Motor neuron (in vitro differentiated cells): ENCODE measurements around the gene RNU1-2. TPM values are rescaled to one million over a fixed set of nuclear protein-coding genes. Genes with fewer than 3 reads are reported as not detected.
A peak's percentile ranks its signal among the peaks of the same experiment; 100 is the strongest.
"Not testable (repeated sequence)": the region's sequence is repeated elsewhere in the genome, so short reads cannot be mapped to it uniquely, and the experiment has no call there.

Experiments
- ATAC-seq, 8 experiments: fragments of 200-7000 bp; cut with Tn5 transposase; replicated peaks in 6 of 8; 2 replicates each; pipeline ENCODE4 v1.8.0; 2021; ENCODE audit warnings: mild to moderate bottlenecking in 8 of 8, moderate library complexity in 8 of 8
- H3K27ac ChIP-seq, 2 donors: fragments of 250-450 bp; sonication (Bioruptor Pico); 2 replicates each; pipeline ENCODE4 v1.9.0; 2021; ENCODE audit warnings: antibody characterized with exemption in 2 of 2, mild to moderate bottlenecking in 2 of 2, moderate library complexity in 1 of 2
- H3K4me1 ChIP-seq, 2 donors: fragments of 250-450 bp; sonication (Bioruptor Pico); replicated peaks in 1 of 2; 2 replicates each; pipeline ENCODE4 v1.6.1; 2021; ENCODE audit warnings: antibody characterized with exemption in 2 of 2, mild to moderate bottlenecking in 2 of 2, moderate library complexity in 1 of 2
- H3K4me3 ChIP-seq, 5 donors: fragments of 250-450 bp; sonication (Bioruptor Pico); 2 replicates each; pipeline ENCODE4 v1.9.0; 2021; ENCODE audit warnings: antibody characterized with exemption in 5 of 5, mild to moderate bottlenecking in 5 of 5, moderate library complexity in 4 of 5
- WGBS, 10 experiments: fragments of 450-650 bp; shearing (Covaris generic); methylation state at CpG; one replicate each; pipeline ENCODE4 v1.0.0; 2022; 5-methylcytosine and 5-hydroxymethylcytosine counted together
- in situ Hi-C, 9 experiments: fragments of 400-800 bp; cut with MboI; loops; one replicate each; pipeline ENCODE4 v1.15.0; 2021; ENCODE audit warnings: low sequenced_read_pairs in 9 of 9, low pct_unique_long_range_greater_than_20kb in 2 of 9; ENCODE audit not compliant: unreplicated experiment in 9 of 9
- total RNA-seq, 8 experiments: library from RNA; unstranded; fragments of 300-600 nt; gene quantifications; 2 replicates each; pipeline versions ENCODE4 v1.2.3 to v1.2.4, GENCODE V29; 2022

Gene RNU1-2
- total RNA-seq = over 10,000 TPM; 10,501 to 35,099 (median 17,750) TPM

- H3K4me1 ChIP-seq = peaks cover 10 to 13% of the 10 kb centered on the region in 2 donors
- in situ Hi-C loops = not testable (repeated sequence)
- H3K27ac ChIP-seq = peak within 1 kb of the TSS; percentile 78 to 100
- peak within 1 kb of the TSS; percentile 21 to 55 (median 44) for H3K4me3 ChIP-seq
- ATAC-seq = peak; percentile 100
- no CpG with 5 or more reads among the region's 39 CpGs for WGBS, 10 experiments
Observed at GRCh38 chr1:16895598-16896315, at the start of gene RNU1-2. Gene RNU1-2 (plus strand): TSS chr1:16895980.

DNA sequence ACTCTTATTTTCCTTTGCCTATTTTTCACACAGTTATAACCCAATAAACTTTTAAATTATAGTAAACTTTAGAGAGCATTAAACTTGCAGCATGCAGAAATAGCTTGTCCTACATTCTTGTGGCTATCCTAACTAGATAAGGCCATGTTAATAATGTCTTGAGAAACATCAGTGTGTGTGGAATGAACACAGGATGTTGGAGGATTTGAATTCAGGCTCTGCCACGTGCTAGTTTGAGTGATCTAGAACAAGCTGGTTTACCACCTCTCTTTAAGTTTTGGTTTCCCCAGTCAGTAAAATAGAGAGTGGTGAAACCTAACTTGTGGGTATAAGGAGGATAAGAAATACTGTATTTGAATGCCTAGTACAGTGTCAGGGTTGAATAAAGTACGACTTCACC is 39.6 kb upstream of the RNU1-2 start:
- H3K4me1 ChIP-seq, ATAC-seq, in situ Hi-C loops, H3K27ac ChIP-seq, H3K4me3 ChIP-seq: not testable (repeated sequence)
- WGBS, 10 experiments = no CpG with 5 or more reads among the region's 2 CpGs

DNA sequence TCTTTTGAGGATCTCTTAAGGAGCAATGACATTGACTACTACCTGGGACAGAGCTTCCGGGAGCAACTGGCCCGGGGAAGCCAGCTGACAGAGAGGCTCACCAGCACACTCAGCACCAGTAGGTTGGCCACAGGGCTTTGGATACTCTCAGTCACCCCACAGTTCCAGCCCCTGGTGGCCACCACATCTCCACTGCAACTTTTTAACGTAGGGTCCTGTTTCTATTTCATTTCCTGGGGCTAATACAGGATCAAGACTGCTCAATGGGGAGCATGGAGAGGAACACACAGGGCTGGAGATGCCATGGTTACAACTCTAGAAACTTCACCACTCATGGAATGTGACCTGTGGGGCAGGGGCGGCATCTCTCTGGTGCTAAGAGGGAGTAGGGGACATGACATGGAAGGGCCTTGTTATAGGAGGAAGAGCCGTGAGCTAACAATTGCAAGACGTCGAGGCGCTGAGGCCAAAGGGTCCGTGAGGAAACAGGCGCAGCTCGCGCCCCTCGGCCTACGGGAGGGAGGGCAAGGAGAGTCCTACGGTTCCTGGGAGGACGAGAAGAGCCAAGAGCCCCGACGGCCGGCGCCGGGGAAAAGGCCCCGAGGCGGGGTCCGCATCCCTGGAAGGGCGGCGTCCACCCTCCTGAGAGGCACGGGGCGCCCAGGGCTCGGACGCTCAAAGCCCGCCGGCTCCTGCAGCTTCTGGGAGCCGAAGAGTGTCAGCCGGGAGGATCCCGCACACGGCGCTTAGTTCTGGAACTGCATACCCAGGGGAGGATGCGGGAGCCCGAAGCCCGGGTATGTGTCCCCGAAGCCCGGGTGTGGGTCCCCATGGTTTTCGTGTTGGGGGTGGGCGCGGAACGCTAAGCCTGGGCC is 36.4 kb upstream of the RNU1-2 start:
- peak in 3 of 8 experiments; percentile 11 to 22 (median 21) for ATAC-seq
- in situ Hi-C loops, H3K4me3 ChIP-seq, H3K27ac ChIP-seq, H3K4me1 ChIP-seq: not testable (repeated sequence)
- no CpG with 5 or more reads among the region's 46 CpGs for WGBS, 10 experiments

- H3K4me1 ChIP-seq, in situ Hi-C loops, H3K4me3 ChIP-seq, H3K27ac ChIP-seq: not testable (repeated sequence)
- peak in 1 of 8 experiments; percentile 68 for ATAC-seq
- no CpG with 5 or more reads among the region's 9 CpGs for WGBS, 10 experiments
Observed at GRCh38 chr1:16860048-16860447, 35.7 kb upstream of the RNU1-2 start.

- peak in 7 of 8 experiments; percentile 26 to 91 (median 60) for ATAC-seq
- H3K27ac ChIP-seq, H3K4me1 ChIP-seq, H3K4me3 ChIP-seq, in situ Hi-C loops: not testable (repeated sequence)
- no CpG with 5 or more reads among the region's 16 CpGs for WGBS, 10 experiments
Observed at GRCh38 chr1:16861832-16862245, 33.9 kb upstream of the RNU1-2 start.

DNA sequence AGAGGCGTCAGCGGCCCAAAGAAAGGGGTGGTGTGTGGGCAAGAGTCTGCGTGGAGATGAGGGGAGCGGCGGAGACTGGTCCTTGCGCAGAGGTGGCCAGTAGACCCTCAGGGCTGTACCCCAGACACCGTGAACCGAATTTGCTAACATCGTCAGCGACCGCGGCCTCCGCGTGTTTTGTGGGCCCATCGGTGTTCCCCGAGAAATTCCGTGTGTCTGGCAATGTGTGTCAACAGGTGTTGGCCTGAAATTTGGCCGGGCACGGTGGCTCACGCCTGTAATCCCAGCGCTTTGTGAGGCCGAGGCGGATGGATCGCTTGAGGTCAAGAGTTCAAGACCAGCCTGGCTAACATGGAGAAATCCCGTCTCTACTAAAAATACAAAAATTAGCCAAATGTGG is 33.4 kb upstream of the RNU1-2 start:
- in situ Hi-C loops, H3K4me3 ChIP-seq, H3K4me1 ChIP-seq, H3K27ac ChIP-seq, ATAC-seq: not testable (repeated sequence)
- WGBS, 10 experiments = 88 to 100% (median 100%) methylated on average over 1 to 4 of the region's 25 CpGs; no CpG with 5 or more reads in 7 of the 10 experiments

DNA sequence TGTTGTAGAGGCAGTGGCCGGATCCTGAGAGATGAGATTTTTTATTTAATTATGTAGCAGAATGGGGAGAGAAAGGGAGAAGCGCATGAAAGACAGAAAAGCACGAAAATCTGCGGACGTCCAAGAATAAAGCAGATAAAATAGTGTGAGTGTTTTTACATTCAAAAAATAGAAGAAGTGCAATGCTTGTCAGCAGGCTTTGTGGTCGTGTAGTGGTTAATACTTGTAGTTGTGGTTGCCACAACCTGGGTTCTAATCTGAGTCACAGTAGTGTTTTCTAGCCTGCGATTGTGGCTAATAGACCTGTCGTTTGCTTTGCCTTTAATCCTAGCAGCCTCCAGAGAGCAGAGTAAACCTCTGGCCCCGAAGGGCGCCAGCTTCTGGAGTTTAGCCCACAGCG is 32.8 kb upstream of the RNU1-2 start:
- WGBS, 10 experiments = 83 to 98% (median 95%) methylated on average over 1 to 5 of the region's 11 CpGs; no CpG with 5 or more reads in 5 of the 10 experiments
- H3K27ac ChIP-seq, H3K4me1 ChIP-seq, in situ Hi-C loops, H3K4me3 ChIP-seq, ATAC-seq: not testable (repeated sequence)

- in situ Hi-C loops = not testable (repeated sequence)
Observed at GRCh38 chr1:16866926-16867707, 28.7 kb upstream of the RNU1-2 start.

DNA sequence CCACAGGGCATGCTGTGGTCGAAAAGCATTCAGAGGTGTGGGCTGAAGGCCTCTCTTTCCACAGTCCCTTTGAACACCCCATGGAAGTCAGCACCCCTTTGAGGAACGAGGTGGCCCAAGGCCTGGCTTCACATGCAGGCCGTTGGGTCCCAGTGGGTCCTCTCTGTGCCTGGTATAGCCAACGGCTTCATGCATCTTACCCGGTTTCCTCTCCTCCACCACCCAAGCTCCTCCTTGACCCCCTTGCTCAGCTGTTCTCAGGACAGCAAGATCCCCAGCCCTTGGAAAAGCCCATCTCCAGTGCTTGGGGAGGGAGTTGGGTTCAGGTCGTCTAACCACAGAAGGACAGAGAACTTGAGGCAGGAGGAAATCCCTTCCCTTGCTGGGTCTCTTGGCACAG is 27.0 kb upstream of the RNU1-2 start:
- ATAC-seq = not testable (repeated sequence)
- 60 to 80% methylated on average over 1 of the region's 6 CpGs; no CpG with 5 or more reads in 8 of the 10 experiments for WGBS, 10 experiments

More at GRCh38 chr1:16866926-16867707, 28.7 kb upstream of the RNU1-2 start:
- H3K4me3 ChIP-seq, ATAC-seq, H3K27ac ChIP-seq, H3K4me1 ChIP-seq: not testable (repeated sequence)
- no CpG with 5 or more reads among the region's 6 CpGs for WGBS, 10 experiments

DNA sequence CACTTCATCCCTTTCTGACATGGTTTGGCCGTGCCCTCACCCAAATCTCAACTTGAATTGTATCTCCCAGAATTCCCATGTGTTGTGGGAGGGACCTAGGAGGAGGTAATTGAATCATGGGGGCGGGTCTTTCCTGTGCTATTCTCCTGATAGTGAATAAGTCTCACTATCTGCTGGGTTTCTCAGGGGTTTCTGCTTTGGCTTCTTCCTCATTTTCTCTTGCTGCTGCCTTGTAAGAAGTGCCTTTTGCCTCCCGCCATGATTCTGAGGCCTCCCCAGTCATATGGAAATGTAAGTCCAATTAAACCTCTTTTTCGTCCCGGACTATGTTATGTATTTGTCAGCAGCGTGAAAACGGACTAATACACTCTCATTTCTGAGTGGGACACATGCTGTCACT is 25.8 kb upstream of the RNU1-2 start:
- peak overlapping the region in 2 of 5 donors; percentile 7 to 17 for H3K4me3 ChIP-seq
- 79 to 83% methylated on average over 2 to 5 of the region's 7 CpGs; no CpG with 5 or more reads in 8 of the 10 experiments for WGBS, 10 experiments
- H3K4me1 ChIP-seq, in situ Hi-C loops, ATAC-seq: not testable (repeated sequence)
- peak overlapping the region; percentile 58 to 66 for H3K27ac ChIP-seq

More for the DNA sequence above, 27.0 kb upstream of the RNU1-2 start:
- H3K4me3 ChIP-seq, H3K4me1 ChIP-seq, H3K27ac ChIP-seq, in situ Hi-C loops: not testable (repeated sequence)

GRCh38 chr1:16871171-16871570 is 24.6 kb upstream of the RNU1-2 start:
- H3K4me1 ChIP-seq, H3K27ac ChIP-seq, in situ Hi-C loops, H3K4me3 ChIP-seq, ATAC-seq: not testable (repeated sequence)
- 90% methylated on average over 2 of the region's 23 CpGs; no CpG with 5 or more reads in 9 of the 10 experiments for WGBS, 10 experiments

GRCh38 chr1:16872152-16873075 is 23.4 kb upstream of the RNU1-2 start:
- 18 to 45% (median 32%) methylated on average over 4 to 17 of the region's 66 CpGs; no CpG with 5 or more reads in 7 of the 10 experiments for WGBS, 10 experiments
- ATAC-seq = peak; percentile 89 to 97 (median 94)
- peak overlapping the region in 1 of 5 donors; percentile 47 for H3K4me3 ChIP-seq
- peak overlapping the region in 1 of 2 donors; percentile 88 for H3K27ac ChIP-seq
- in situ Hi-C loops, H3K4me1 ChIP-seq: not testable (repeated sequence)
